ENCODE data around the gene CACNA1A.

Gene CACNA1A

DNA sequence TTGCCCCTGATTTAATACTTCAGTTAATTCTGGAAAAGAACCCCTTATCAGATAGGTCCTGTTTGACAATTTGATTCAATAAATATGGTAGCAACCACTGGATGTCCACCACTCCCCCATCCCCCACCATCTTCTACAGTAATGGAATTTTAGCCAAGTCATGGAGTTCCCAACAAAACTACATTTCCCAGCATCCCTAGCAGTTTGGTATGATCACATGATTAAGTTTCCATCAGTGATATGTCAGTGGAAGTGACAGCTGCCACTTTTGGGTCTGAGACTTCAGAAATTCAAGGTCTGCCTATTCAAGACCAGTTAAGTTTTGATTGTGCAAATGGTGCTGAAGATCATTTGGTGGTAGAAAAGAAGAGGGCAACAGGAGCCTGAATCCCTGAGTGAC, 85.5 kb downstream of the CACNA1A start:
- H3K36me3 ChIP-seq (replicated peaks) = no peaks in the 10 kb centered on the region
- H3K27me3 ChIP-seq (replicated peaks) = no peaks in the 10 kb centered on the region
- no peak overlapping the region for H3K4me3 ChIP-seq (ENCODE audit: low read depth, low read length)
- DNase-seq = no peak
- no peak overlapping the region for H3K27ac ChIP-seq
- TF ChIP-seq, protein P1, sequence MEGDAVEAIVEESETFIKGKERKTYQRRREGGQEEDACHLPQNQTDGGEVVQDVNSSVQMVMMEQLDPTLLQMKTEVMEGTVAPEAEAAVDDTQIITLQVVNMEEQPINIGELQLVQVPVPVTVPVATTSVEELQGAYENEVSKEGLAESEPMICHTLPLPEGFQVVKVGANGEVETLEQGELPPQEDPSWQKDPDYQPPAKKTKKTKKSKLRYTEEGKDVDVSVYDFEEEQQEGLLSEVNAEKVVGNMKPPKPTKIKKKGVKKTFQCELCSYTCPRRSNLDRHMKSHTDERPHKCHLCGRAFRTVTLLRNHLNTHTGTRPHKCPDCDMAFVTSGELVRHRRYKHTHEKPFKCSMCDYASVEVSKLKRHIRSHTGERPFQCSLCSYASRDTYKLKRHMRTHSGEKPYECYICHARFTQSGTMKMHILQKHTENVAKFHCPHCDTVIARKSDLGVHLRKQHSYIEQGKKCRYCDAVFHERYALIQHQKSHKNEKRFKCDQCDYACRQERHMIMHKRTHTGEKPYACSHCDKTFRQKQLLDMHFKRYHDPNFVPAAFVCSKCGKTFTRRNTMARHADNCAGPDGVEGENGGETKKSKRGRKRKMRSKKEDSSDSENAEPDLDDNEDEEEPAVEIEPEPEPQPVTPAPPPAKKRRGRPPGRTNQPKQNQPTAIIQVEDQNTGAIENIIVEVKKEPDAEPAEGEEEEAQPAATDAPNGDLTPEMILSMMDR (IDR thresholded peaks at IDR 0.05; ENCODE audit: low read depth, low read length, missing control alignments) = no peak
- in situ Hi-C loops (cut with HindIII; ENCODE audit: low pct_ligation_motif_present, low sequenced_read_pairs) = no loop called here

DNA sequence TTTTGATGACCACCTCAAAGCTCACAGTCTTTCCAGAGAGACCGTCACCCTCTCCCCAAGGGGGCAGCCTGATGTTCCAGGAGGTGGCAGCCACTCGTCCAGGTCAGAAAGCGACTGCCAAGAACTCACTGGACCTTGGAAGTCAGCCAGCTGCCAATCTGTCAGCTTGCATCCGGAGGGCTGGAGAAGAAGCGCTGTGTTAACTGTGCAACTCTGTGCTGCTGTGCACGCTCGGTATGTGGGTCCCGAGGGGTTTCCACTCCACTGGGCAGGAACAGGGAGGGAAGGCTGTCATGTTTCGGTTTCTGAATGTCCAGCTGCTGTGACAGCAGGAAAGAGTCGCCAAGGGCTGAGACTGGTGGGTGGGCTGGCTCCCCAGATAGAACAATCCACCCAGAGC, 89.2 kb downstream of the CACNA1A start:
- Histone ChIP-seq H3K4me3 (ENCODE audit: low read depth, low read length) (no peak overlapping the region), H3K27ac (no peak overlapping the region), H3K36me3 (replicated peaks) (no peaks in the 10 kb centered on the region), H3K27me3 (replicated peaks) (no peaks in the 10 kb centered on the region)
- in situ Hi-C loops (cut with HindIII; ENCODE audit: low pct_ligation_motif_present, low sequenced_read_pairs) = no loop called here
- DNase-seq = no peak
- TF ChIP-seq, protein P1 (IDR thresholded peaks at IDR 0.05; ENCODE audit: low read depth, low read length, missing control alignments) = no peak

DNA sequence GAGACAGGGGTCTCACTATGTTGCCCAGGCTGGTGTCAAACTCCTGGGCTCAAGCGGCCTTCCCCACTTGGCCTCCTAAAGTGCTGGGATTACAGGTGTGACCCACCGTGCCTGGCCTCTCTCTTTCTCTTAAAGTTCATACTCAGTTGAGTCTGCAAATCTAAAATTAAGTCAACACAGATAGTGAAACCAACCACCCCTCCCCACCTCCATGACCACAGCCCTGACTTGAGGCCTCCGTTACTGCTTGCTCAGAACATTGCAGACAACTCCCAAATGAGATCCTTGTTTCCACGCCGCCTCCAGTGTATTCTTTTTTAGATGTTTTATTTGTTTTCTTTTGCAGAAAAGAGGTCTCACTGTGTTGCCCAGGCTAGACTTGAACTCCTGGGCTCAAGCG, 94.4 kb downstream of the CACNA1A start:
- H3K27me3 ChIP-seq (replicated peaks) = no peaks in the 10 kb centered on the region
- no peak overlapping the region for H3K27ac ChIP-seq
- TF ChIP-seq, protein P1 (IDR thresholded peaks at IDR 0.05; ENCODE audit: low read depth, low read length, missing control alignments) = no peak
- H3K36me3 ChIP-seq (replicated peaks) = no peaks in the 10 kb centered on the region
- in situ Hi-C loops (cut with HindIII; ENCODE audit: low pct_ligation_motif_present, low sequenced_read_pairs) = no loop called here
- DNase-seq = no peak
- no peak overlapping the region for H3K4me3 ChIP-seq (ENCODE audit: low read depth, low read length)

DNA sequence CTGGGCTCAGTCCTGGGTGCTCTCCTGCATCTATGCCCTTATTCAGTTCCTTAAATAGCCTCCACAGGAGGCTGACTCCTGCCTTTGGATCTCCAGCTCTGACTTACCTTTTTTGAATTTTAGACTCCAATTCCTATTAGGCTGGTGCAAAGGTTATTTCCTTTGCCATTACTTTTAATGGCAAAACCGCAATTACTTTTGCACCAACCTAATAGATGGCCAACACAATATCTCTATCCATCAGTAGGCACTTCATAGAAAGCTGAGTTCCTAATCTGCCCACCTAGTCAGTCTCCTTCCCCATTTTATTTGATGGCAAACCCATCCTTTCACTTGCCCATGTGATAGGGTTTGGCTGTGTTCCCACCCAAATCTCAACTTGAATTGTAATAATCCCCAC, 95.3 kb downstream of the CACNA1A start:
- DNase-seq = no peak
- in situ Hi-C loops (cut with HindIII; ENCODE audit: low pct_ligation_motif_present, low sequenced_read_pairs) = no loop called here
- TF ChIP-seq, protein P1 (IDR thresholded peaks at IDR 0.05; ENCODE audit: low read depth, low read length, missing control alignments) = no peak
- Histone ChIP-seq H3K27ac (no peak overlapping the region), H3K36me3 (replicated peaks) (no peaks in the 10 kb centered on the region), H3K4me3 (ENCODE audit: low read depth, low read length) (no peak overlapping the region), H3K27me3 (replicated peaks) (no peaks in the 10 kb centered on the region)

DNA sequence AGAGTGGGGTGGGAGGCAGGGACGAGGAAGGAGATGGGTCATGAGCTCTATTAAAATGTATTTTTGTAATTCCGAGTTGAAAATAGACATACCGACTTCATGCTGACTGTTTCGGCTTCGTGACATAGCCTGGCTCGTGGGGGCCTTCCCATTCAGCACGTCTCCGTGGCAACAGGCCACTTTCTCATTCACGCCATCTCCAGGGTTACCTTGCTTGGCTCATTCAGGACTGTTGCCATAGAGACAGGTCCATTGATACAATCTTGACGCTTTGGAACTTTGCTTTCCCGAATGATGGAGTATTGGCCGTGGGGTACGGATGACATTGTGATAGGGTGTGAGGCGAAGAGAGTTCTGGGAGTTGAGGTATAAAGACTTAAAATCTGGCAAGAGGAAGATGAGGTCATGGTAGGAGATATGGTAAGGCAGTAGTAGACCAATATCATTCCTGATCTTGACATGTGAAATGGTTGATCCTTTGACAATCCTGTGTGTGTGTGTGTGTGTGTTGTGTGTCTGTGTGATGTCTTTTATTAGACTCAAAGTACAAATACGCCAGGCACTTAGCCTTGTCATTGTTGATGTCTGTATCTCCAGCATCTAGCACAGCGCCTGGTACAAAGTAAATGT, 97.3 kb downstream of the CACNA1A start:
- in situ Hi-C loops (cut with HindIII; ENCODE audit: low pct_ligation_motif_present, low sequenced_read_pairs) = no loop called here
- Histone ChIP-seq H3K27ac (no peak overlapping the region), H3K27me3 (replicated peaks) (no peaks in the 10 kb centered on the region), H3K36me3 (replicated peaks) (no peaks in the 10 kb centered on the region), H3K4me3 (ENCODE audit: low read depth, low read length) (no peak overlapping the region)
- TF ChIP-seq, protein P1 (IDR thresholded peaks at IDR 0.05; ENCODE audit: low read depth, low read length, missing control alignments) = no peak
- no peak for DNase-seq

DNA sequence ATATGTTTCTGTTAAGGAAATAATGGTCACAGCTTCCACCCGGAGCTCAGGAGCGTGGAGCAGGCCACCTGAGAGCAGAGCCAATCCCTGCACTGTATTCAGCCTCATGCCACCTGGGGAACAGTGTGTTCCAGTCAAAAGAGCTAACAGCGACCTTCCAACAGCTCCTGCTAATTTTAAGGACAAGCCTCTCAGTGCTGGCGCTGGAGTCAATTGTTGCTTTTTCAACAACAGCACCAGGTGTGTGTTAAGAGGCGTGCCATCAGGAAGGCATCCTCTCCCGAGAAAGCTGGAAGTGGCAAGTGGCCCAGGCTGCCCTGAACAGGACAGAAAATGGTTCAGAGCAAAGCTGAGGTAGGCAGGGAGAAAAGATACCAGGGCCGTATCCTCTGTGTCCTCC, 102.0 kb downstream of the CACNA1A start:
- TF ChIP-seq, protein P1 (IDR thresholded peaks at IDR 0.05; ENCODE audit: low read depth, low read length, missing control alignments) = no peak
- in situ Hi-C loops (cut with HindIII; ENCODE audit: low pct_ligation_motif_present, low sequenced_read_pairs) = no loop called here
- H3K36me3 ChIP-seq (replicated peaks) = no peaks in the 10 kb centered on the region
- no peak overlapping the region for H3K4me3 ChIP-seq (ENCODE audit: low read depth, low read length)
- no peak overlapping the region for H3K27ac ChIP-seq
- no peak for DNase-seq
- H3K27me3 ChIP-seq (replicated peaks) = no peaks in the 10 kb centered on the region

Data from brain microvascular endothelial cell (primary cell).